Daoy (cell line): ENCODE results near the gene ROBO3. TPM values are rescaled to one million over a fixed set of nuclear protein-coding genes. Genes with fewer than 3 reads are reported as not detected.

Source experiments
- DNase-seq: peaks from one replicate; pipeline ENCODE4 v3.0.0-alpha.2; 2015; ENCODE audit warnings: low read depth
- total RNA-seq: library from RNA; depleted of rRNA; stranded (reverse); fragments of >200 nt; shearing (Covaris generic); gene quantifications from 2 replicates; pipeline ENCODE4 v1.2.3, GENCODE V29; 2014; rRNA removed

Gene ROBO3
- total RNA-seq, 1 experiment from 2014 or later, result 5.4 TPM

GRCh38 chr11:124920356-124920755, 55.1 kb downstream of the ROBO3 start:
- no peak for DNase-seq

GRCh38 chr11:124920870-124921609, 55.8 kb downstream of the ROBO3 start:
- DNase-seq, result no peak

DNA sequence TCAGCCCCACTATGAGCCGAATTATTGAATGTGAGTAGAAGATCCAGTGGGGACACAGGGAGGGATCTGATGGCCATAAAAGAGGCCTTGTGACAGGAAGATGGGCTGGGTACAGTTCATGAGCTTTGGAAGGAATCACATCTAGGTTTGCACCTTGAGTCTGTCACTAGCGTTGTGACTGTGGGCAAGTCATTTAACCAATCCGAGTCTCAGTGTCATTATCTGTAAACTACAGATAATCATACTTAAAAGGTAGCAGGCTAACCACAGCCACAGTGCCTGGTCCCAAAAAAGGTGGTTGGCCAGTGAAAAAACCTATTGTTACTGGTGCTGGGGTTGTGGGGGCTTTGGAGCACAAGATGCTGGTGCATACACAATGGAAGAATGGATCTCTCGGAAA, 57.6 kb downstream of the ROBO3 start:
- DNase-seq, result no peak

- DNase-seq, result no peak
Measured at GRCh38 chr11:124923296-124923695, 58.1 kb downstream of the ROBO3 start.

DNA sequence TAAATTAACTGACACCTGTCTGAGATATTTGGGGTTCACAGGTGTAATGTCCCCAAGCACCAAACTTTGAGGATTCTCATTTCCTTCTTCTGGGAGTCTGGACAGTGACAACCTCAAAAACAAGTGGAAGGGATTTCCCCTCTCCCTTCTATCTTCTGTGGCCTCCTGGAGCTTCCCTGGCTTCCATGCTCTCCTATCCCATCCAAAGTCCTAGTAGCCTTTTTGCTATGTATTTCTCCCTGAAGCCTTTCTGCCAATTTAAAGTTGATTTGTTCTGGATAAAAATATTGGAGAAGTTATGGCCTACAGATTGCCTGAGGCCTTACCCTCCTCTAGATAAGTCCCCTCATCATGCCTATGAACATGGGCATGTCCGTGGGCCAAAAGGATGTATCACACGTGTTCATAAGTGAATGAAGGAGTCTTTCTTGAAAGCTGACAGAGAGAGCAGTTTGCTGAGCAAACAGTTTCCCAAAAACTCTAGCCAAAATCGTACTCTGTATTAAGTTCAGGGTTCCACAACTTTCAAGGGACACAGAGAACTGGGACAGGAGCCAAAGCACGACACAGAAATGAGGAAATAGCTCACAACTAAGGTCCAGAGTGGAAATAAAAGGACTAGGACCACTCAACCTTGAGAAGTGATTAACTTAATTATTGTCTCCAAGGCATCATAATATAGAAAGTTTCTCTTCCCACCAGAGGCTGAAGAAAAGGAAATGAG, 63.9 kb downstream of the ROBO3 start:
- no peak for DNase-seq

DNA sequence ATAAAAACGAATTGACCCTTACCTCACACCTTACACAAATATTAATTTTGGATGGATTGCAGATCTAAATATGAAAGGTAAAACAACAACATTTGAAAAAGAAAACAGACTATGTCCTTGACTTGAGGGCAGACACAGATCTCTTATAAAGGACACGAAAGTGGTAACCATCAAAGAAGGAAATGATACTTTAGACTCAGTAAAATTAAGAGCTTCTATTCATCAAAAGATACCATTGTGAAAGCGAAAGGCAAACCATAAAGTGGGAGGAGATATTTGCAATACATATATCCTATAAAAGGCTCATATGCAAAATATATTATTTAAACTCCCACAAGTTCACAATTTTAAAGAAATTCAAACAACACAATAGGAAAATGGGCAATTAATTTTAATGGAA, 65.6 kb downstream of the ROBO3 start:
- no peak for DNase-seq

Other genes starting within 250 kb of the ROBO3 start
- gene TBRG1, start 242.6 kb upstream of the ROBO3 start, total RNA-seq, result 11.1 and 29.3 TPM in 2 replicates
- gene SIAE, start 191.7 kb upstream of the ROBO3 start, total RNA-seq, result 3.7 and 4.1 TPM in 2 replicates
- gene SPA17, start 191.5 kb upstream of the ROBO3 start, total RNA-seq, result 30.5 and 50.9 TPM in 2 replicates
- 2.7 and 3.4 TPM in 2 replicates for gene NRGN, start 125.5 kb upstream of the ROBO3 start, total RNA-seq
- not detected in 2 replicates for gene VSIG2, start 113.2 kb upstream of the ROBO3 start, total RNA-seq
- 0.15 and 0.34 TPM in 2 replicates for gene ESAM, start 103.1 kb upstream of the ROBO3 start, total RNA-seq
- gene MSANTD2, start 65.0 kb upstream of the ROBO3 start, total RNA-seq, result 15.9 and 23.5 TPM in 2 replicates
- 0.69 and 3.6 TPM in 2 replicates for gene ROBO4, start 32.4 kb downstream of the ROBO3 start, total RNA-seq
- not detected in 2 replicates for gene HEPN1, start 53.8 kb downstream of the ROBO3 start, total RNA-seq
- gene HEPACAM, start 70.6 kb downstream of the ROBO3 start, total RNA-seq, result not detected in 2 replicates
- gene CCDC15, start 88.8 kb downstream of the ROBO3 start, total RNA-seq, result 5.8 and 7.3 TPM in 2 replicates
- gene SLC37A2, start 197.9 kb downstream of the ROBO3 start, total RNA-seq, result 4.1 and 4.2 TPM in 2 replicates
- 25.1 and 32.0 TPM in 2 replicates for gene TMEM218, start 246.2 kb downstream of the ROBO3 start, total RNA-seq